T1000 (cell line): ENCODE measurements around the gene TMC8.
"Not testable (repeated sequence)": the region's sequence is repeated elsewhere in the genome, so short reads cannot be mapped to it uniquely, and the experiment has no call there.

Experiments used
- DNase-seq: peaks from one replicate; lab custom pipeline; 2025; ENCODE audit warnings: mixed read lengths; lab: John Stamatoyannopoulos, UW

TMC8 gene

DNA sequence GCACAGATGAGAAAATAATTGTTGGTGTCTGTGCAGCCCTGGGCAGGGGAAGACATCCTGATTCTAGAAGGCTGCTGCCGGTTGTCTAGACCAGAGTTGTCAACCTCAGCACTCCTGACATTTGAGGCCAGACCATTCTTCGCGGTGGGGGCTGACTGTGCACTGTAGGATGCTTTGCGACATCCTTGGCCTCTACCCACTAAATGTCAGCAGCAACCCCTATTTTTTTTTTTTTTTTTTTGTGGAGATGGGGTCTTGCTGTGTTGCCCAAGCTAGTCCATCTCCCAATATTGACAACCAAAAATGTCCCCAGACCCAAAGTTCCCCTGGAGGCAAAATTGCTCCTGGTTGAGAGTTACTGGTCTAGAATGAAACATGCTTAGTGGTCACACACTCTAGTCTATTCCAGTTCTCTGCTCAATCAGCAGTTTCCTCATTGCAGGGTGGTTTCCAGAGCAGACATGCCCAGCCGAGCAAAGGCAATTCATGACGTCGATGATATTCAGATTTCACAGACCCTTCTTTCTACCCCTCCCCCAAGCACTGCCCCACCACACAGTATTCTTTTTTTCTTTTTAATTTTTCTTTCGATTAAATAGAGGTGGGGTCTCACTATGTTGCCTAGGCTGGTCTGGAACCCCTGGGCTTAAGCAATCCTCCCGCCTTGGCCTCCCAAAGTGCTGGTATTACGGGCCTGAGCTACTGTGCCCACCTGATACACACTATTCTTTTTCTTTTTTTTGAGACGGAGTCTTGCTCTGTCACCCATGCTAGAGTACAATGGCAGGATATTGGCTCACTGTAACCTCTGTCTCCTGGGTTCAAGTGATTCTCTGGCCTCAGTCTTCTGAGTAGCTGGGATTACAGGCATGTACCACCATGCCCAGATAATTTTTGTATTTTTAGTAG, 24.6 kb downstream of the TMC8 start:
- DNase-seq = no peak

DNA sequence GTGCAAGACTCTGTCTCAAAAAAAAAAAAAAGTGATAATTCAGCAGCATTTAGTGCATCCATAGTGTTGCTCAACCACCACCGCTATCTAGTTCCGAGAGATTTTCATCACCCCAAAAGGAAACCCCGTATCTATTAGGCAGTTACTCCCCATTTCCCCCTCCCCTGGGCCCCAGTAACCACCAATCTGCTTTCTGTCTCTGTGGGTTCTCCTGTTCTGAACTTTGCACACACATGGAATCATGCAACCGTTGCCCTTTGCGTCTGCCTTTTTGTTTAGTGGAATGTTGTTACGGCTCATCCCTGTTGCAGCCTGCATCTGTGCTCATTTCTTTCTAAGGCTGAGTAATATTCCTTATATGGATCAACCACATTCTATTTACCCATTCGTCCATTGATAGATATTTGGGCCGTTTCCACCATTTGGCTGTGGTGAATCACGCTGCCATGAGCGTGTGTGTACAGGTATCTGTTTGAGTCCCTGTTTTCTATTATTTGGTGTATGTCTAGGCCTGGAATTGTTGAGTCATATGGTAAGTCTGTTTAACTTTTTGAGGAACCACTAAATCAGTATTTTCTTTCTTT, 29.1 kb downstream of the TMC8 start:
- DNase-seq = no peak

DNA sequence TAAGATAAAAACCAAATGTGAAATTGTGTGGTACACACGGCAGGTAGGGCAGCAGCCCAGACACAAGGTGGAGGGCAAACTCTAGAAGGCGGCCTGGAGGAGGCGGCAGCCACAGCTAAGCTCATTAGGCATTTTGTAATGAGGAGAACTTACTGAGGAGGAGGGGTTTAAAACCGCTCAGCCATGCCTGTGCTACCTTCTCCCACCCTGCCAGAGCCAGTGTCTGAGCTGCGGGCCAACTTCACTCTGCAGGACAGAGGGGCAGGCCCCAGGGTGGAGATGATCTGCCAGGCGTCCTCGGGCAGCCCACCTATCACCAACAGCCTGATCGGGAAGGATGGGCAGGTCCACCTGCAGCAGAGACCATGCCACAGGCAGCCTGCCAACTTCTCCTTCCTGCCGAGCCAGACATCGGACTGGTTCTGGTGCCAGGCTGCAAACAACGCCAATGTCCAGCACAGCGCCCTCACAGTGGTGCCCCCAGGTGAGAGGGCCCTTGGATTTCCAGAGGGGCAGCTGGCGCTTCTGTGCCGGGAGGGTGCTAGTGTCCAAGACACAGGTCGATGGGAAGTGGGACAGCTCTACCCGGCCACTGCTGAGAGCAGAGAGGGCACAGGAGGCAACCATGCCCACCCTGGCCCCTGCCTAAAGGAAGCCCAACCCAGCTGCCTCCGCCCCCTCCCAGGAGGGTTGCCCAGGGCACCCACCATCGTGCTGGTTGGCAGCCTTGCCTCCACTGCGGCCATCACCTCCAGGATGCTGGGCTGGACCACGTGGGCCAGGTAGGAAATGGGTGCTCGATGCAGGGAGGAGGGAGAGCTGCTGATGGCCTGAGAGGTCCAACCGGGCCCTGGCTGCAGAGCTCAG, 33.5 kb downstream of the TMC8 start:
- DNase-seq = no peak

DNA sequence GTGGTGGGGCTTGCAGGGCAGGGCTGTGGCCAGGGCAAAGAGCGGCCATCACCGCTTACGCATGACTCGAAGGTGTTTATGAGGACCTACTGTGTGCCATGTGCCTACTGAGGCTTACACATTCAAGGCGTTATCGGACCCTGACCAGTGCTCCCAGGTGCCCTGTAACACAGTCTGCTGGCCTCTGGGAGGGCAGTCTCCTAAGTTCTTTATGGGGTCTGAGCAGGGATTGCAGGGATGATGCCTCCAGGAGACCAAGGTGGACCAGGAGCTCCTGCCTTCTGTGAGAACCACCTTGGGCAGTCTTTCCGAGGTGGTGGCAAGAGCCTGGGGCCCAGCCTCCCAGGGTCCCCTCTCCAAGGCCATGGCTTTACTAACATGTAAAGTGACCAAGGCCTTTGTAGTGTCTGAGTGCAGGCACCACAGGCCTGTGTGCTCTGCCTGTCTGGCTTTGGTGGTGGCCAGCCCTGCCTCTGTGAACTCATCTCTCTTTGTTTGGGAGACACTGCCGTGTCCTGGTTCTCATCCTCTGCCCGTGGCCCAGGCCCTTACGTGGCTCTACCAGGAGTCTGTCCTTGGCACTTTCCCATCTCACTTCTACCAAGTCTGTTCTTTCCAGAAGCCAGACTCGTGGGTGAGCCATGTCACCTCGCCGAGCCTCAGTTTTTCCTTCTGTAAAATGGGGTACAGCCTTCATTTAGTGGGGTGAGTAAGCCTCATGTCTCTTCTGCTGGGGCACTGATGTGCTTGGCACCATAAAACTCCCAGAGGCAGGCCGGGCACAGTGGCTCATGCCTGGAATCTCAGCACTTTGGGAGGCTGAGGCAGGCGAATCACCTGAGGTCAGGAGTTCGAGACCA, 34.4 kb downstream of the TMC8 start:
- no peak for DNase-seq

DNA sequence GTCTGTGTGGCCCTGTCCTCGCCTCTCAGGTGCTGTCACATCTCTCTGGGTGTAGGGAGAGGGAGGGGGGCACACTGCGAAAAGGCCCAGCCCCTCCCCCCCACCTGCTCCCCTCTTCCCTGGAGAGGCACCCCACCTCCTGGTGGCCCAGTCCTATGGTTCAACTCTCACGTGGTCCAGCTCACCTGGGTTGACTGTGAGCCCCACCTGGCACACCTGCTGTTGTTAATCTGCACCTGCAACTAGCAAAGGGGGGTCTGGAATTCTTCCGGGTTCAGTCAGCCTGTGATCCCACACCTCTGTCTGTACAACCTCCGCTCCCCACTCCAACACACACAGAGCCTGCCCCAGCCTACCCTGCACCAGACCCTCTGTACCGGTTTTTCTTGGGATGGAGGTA, 35.8 kb downstream of the TMC8 start:
- DNase-seq = no peak

DNA sequence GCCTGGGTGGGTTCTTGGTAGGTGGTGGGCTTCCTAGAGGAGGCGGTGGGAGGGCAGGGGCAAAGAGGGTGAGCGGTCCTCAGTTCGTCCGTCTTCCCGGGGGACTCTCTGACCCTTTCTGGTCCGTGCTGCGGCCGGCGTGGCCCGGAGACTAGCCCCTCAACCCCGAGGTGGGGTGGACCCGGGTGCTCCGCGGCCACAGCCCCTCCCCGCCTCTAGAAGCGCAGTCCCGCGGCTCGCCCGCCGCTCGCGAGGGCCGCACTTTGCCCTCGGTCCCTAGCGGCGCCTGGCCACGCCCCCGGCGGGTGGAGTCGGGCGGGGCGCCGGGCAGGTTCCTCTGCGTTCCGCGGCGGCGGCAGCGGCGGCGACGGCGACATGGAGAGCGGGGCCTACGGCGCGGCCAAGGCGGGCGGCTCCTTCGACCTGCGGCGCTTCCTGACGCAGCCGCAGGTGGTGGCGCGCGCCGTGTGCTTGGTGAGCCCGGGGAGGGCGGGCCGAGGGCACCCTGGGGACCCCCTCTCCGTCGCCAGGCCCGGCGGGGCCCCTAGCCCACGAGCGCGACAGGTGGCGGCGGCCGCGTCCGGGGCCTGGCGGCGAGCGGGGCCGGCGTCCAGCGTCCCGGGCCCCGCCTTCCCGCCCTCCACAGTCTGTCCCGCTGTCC, 37.8 kb downstream of the TMC8 start, which contains the start of gene SYNGR2:
Gene SYNGR2 (plus strand): TSS at position 340 of the 661 bp plus-strand sequence. CDS start 36 bp downstream, at position 376.
- DNase-seq = peak; percentile 69

DNA sequence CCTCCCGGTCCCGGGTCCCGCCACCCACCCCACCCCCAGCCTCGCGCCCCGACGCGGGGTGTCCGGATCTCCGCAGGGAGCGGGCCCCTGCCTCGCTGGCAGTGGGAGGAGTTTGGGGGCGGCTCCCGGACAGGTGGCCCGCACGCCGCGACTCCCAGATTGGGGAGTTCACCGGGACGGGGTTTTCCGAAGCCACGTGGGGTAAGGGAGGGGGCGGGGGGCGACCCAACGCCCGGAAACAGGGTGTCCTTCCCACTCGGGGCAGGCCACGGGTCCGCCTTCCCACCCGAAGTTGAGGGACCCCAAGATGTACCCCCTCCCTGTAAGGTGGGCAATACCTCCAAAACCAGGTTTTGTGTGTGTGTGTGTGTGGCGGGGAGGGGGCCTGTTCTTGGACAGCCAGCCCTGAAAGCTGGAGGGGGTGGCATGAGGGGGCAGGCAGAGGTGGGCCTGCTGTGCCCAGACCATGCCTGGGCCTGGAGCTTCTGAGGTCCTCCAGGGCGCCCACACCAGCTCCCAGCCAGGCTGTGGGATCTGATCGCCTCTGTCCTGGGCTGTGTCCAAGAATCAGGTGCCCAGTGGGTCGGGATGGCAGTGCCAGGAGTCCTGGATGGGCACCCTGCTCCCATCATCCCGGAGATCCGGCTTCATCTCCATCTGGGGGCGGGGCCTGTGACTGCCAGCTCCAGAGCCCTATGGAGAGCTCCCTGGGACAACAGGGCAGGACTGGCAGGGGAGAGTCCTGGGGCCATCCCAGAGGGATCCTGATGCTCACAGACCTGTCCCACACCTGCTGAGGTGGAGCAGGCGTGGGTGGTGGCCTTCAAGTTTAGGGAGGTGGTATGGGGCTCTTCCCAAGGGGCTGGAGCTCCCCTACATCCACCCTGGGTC, 38.6 kb downstream of the TMC8 start:
- DNase-seq = peak; percentile 64

DNA sequence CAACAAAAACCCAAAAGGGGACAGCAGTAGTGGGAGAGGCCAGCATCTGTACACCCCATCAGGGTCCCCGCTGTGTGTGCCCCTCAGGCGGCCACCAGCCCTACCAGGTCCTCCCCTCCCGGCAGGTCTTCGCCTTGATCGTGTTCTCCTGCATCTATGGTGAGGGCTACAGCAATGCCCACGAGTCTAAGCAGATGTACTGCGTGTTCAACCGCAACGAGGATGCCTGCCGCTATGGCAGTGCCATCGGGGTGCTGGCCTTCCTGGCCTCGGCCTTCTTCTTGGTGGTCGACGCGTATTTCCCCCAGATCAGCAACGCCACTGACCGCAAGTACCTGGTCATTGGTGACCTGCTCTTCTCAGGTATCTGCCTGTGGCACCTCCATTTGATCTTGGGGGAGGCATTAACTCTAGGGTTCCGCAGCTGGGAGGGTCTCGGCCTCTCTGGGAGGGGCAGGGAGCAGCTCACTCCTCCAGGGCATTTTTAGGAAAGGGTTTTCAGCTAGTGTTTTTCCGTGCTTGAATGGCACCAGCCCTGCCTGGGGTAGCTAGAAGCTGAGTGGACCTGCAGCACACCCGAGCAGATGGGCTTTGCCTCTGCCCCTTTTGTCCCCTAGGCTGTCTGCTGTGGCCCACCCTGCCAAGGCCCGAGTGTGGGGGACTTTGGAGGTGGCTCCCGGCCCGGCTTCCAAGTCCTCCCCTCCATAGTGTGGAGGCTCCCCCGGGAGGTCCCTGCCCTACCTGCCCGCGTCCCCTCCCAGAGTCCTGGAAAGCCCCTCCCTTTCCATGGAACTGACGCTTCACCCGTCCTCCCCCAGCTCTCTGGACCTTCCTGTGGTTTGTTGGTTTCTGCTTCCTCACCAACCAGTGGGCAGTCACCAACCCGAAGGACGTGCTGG, 40.4 kb downstream of the TMC8 start:
- no peak for DNase-seq

DNA sequence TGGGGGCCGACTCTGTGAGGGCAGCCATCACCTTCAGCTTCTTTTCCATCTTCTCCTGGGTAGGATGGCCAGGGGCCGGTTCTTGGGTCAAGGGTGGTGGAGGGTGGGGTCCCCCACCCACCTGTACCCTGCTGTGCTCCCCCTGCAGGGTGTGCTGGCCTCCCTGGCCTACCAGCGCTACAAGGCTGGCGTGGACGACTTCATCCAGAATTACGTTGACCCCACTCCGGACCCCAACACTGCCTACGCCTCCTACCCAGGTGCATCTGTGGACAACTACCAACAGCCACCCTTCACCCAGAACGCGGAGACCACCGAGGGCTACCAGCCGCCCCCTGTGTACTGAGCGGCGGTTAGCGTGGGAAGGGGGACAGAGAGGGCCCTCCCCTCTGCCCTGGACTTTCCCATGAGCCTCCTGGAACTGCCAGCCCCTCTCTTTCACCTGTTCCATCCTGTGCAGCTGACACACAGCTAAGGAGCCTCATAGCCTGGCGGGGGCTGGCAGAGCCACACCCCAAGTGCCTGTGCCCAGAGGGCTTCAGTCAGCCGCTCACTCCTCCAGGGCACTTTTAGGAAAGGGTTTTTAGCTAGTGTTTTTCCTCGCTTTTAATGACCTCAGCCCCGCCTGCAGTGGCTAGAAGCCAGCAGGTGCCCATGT, 41.1 kb downstream of the TMC8 start:
- not testable (repeated sequence) for DNase-seq

DNA sequence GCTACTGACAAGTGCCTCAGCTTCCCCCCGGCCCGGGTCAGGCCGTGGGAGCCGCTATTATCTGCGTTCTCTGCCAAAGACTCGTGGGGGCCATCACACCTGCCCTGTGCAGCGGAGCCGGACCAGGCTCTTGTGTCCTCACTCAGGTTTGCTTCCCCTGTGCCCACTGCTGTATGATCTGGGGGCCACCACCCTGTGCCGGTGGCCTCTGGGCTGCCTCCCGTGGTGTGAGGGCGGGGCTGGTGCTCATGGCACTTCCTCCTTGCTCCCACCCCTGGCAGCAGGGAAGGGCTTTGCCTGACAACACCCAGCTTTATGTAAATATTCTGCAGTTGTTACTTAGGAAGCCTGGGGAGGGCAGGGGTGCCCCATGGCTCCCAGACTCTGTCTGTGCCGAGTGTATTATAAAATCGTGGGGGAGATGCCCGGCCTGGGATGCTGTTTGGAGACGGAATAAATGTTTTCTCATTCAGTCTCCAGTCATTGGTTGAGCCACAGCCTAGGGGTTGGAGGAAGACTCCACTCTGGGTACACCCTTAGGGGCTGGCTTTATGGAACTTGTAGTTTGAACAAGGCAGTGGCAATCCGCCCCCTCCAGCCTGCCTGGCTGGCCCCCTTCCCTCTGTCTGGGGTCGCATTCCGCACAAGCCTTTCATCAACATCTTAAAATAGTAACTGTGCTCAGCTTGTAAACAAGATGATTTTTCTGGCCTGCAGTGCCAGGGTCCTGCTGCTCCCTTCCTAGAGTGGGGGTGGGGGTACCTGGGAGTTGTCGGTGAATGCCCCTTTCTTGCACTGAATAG, 41.9 kb downstream of the TMC8 start:
- DNase-seq = no peak

DNA sequence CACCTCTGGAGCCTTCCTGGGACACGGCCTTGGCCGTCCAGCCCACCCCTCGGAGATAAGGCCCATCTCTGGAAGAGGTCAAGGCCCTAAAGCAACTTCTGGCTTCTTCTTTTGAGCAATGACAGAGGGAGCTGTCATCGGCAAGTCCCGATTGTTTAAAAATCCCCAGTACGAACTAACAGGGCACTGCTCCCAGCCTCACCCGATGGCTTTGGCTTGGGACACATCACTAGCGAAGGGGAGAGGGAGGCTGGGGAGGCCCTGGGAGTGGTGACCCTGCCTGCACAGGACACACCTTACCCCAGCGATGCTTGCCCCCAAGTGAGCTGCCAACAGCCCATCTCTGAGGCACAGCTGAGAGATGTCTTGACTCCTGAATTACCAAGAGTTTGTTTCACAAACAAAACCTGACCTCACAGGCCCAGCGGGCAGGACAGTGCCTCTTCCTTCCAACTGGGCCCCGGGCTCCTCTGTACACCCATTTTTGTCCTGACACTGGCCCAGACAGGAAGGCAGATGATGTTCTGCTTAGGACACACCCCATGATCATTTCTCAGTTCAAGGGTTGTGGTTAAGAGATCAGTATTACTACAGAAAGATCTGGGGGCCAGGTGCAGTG, 42.6 kb downstream of the TMC8 start:
- DNase-seq = no peak

DNA sequence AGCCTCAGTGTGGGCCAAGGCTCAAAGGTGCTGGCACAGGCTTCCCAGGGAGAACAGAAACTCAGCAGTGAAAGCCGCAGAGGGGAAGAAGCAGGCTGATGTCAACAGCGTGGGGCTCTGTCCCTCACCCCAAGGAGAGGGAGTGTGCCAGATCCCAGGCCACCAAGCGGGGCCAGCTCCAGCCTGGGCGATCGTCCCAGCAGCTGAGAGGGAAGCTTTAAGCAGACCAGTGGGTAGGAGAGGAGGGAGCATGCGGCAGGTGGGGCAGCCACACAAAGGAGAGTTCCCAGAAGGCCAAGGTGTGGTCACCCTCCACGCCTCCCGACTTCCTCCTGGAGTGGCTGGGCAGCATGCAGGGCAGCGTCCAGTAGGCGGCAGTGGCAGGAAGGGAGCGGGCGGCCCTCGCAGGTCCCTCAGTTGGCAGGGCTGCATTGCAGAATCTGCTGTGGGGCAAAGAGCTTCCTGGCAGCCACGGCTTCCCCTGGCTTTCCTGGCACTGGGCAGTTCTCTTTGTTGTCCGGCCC, 43.8 kb downstream of the TMC8 start:
- no peak for DNase-seq

DNA sequence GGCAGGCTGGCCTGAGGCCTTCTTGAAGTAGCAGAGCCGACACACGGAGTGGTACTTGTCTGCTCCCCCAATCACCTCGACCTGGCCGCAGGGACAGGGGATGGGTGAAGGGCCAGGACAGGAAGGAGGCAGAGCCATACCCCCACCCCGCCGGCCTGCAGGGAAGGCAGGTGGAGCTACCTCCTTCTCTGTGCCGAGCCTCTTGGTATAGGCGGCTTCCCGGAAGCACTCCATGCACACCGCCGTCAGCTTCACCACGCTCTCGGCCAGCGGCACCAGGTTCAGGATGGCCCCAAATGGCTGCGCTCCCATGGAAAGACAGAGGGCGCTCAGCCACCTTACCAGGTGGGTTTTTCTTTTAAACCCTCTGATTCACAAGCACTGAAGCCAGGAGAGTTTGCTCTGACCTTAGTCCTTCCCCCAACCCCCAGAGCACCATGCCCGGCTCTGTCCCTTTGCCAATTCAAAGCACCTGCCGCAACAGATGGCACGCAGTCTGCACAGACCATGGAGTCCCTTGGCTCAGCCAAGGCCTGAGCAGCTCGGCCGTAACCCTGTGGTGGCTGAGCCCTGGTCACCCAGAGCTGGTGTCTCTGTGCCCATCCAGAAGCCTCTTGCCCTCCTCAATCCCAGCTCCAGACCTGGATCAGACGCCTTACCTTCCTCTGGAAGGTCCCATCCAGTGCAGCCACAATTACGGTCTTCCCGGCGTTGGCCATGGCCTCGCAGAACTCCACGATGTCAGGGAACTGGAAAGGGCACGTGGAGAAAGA, 44.5 kb downstream of the TMC8 start:
- no peak for DNase-seq

DNA sequence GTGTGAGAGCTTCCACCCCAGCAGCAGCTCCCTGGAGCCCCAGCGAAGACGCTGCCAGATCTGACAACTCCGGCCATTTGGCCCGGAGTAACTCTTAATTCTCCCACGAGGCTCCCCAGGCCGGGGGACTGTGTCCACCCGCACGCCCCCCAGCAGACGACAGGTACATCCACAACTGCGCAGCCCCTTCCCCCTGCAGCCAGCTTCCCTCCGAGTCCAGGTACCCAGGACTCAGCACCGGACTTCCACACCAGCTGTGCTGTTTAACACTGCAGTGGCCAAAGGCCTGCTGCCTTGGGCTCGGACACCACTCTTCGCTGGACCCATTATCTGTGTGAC, 45.0 kb downstream of the TMC8 start:
- DNase-seq = no peak

DNA sequence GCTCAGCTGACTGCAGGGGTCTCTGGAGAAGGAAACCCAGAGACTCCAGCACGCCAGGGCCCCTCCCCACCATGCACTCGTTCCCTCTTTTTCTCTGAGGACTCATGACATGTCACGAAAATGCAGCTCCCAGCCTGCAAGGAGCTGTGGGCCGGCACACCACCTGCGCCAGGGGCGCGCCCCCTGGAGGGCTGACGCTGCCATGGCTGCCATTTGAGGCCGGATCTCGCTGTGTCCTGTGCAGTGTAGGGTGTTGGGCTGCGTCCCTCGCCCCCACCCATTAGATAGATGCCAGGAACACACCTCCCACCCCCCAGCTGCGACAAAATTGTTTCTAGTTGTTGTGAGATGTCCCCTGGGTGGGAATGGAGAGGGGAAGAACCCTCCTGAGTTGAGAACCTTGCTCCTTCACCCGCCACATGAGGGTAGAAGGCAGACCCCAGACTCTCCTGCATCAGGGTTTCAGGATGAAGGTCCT, 46.0 kb downstream of the TMC8 start:
- no peak for DNase-seq

DNA sequence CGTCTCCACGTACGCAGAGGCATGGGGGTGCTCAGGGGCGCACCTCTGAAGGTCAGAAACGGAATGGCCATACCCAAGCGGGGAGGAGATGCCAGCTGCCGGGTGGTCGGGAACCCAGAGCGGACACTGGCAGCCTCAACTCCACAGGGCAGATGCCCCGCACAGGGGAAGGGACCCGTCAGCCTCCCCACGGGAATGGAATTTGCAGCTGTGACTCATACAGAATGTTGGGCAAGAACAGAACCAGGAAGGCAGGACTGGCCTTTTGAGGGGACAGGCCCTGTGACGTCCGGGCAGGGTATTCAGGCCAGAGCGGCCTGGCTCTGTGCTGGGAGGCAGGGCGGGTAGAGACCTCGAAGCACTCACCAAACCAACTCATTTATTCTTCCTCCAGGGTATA, 48.8 kb downstream of the TMC8 start:
- DNase-seq = peak; percentile 28
